RWPE1 (cell line): ENCODE measurements around the gene LILRB2.

ENCODE experiments used
- CTCF ChIA-PET: fragments of 350-600 bp; sonication (Branson Sonifier 250); formaldehyde crosslinking; extraction: SDS; loops from one replicate; lab custom pipeline; 2021; lab: Yijun Ruan, JAX
- POLR2A ChIA-PET: fragments of 400-600 bp; formaldehyde crosslinking; extraction: SDS; loops from one replicate; lab custom pipeline; 2020; ENCODE audit warnings: antibody characterized with exemption; ENCODE audit not compliant: low non-redundant PET; lab: Yijun Ruan, JAX
- DNase-seq: peaks from one replicate; pipeline ENCODE4 v3.0.0; 2012; ENCODE audit warnings: low spot score
- H3K27ac ChIP-seq: fragments of 450-650 bp; 2 replicates; pipeline ENCODE4 v1.5.1; 2017
- CTCF ChIP-seq: fragments of 450-650 bp; conservative IDR thresholded peaks from 2 replicates; pipeline ENCODE4 v1.5.1; 2017; ENCODE audit warnings: low read depth, mild to moderate bottlenecking

The LILRB2 gene

GRCh38 chr19:54319892-54320670, 39.2 kb upstream of the LILRB2 start:
- TF ChIP-seq CTCF: no peak
- H3K27ac ChIP-seq: no peak overlapping the region
- ChIA-PET POLR2A (no interaction called here), CTCF (interaction anchor here (0.6 kb wide), 1 partner anchor 143 kb away, joined by 3 read pairs; no protein-coding TSS in a partner anchor)
- no peak for DNase-seq

GRCh38 chr19:54319049-54319448, 38.1 kb upstream of the LILRB2 start:
- H3K27ac ChIP-seq: no peak overlapping the region
- CTCF ChIA-PET: no interaction called here
- no peak for TF ChIP-seq CTCF
- POLR2A ChIA-PET: no interaction called here
- DNase-seq: no peak

- POLR2A ChIA-PET: no interaction called here
- TF ChIP-seq CTCF: no peak
- CTCF ChIA-PET: no interaction called here
- no peak overlapping the region for H3K27ac ChIP-seq
- DNase-seq: no peak
Measured at GRCh38 chr19:54317965-54318240, 37.0 kb upstream of the LILRB2 start.

- no peak for DNase-seq
- ChIA-PET POLR2A (no interaction called here), CTCF (interaction anchor here (1.5 kb wide), 1 partner anchor 8 kb away, joined by 6 read pairs; no protein-coding TSS in a partner anchor)
- TF ChIP-seq CTCF: no peak
- H3K27ac ChIP-seq: no peak overlapping the region
Measured at GRCh38 chr19:54317108-54317964, 36.4 kb upstream of the LILRB2 start.

GRCh38 chr19:54316746-54317107, 35.8 kb upstream of the LILRB2 start:
- DNase-seq: no peak
- ChIA-PET CTCF (interaction anchor here (1.5 kb wide), 1 partner anchor 8 kb away, joined by 6 read pairs; no protein-coding TSS in a partner anchor), POLR2A (no interaction called here)
- no peak for TF ChIP-seq CTCF
- H3K27ac ChIP-seq: no peak overlapping the region

GRCh38 chr19:54315956-54316355, 35.0 kb upstream of the LILRB2 start:
- ChIA-PET CTCF (interaction anchor here (1.5 kb wide), 1 partner anchor 9 kb away, joined by 6 read pairs; no protein-coding TSS in a partner anchor), POLR2A (no interaction called here)
- H3K27ac ChIP-seq: no peak overlapping the region
- TF ChIP-seq CTCF: no peak
- DNase-seq: no peak
